HepG2 (cell line): ENCODE data around the gene CEBPZOS. TPM values are rescaled to one million over a fixed set of nuclear protein-coding genes. Genes with fewer than 3 reads are reported as not detected.

Experiments
- DNMT1 ChIP-seq: sonication (generic); formaldehyde crosslinking; IDR thresholded peaks from 2 replicates; pipeline ENCODE4 v1.5.1; 2020; ENCODE audit warnings: mild to moderate bottlenecking, missing genetic modification reagents
- E2F5 ChIP-seq: sonication (generic); formaldehyde crosslinking; conservative IDR thresholded peaks from 2 replicates; pipeline ENCODE4 v1.4.0; 2020; ENCODE audit warnings: missing genetic modification reagents
- MEIS2 ChIP-seq: sonication (generic); formaldehyde crosslinking; IDR thresholded peaks from 2 replicates; pipeline ENCODE4 v1.9.0; 2021; ENCODE audit warnings: mild to moderate bottlenecking, missing genetic modification reagents
- MIXL1 ChIP-seq: IDR thresholded peaks from 2 replicates; pipeline ENCODE4 v1.6.1; 2016
- RCOR2 ChIP-seq: IDR thresholded peaks from 2 replicates; pipeline ENCODE4 v1.6.1; 2016; ENCODE audit warnings: missing biosample characterization, missing genetic modification reagents
- RXRA ChIP-seq: sonication (generic); formaldehyde crosslinking; IDR thresholded peaks from 2 replicates; pipeline ENCODE4 v1.5.1; 2020; ENCODE audit warnings: missing genetic modification reagents
- SALL1 ChIP-seq: sonication (generic); formaldehyde crosslinking; IDR thresholded peaks from 2 replicates; pipeline ENCODE4 v1.8.0; 2022; ENCODE audit warnings: mild to moderate bottlenecking, missing genetic modification reagents
- SOX5 ChIP-seq: IDR thresholded peaks from 2 replicates; pipeline ENCODE4 v1.6.1; 2016; ENCODE audit warnings: borderline replicate concordance
- ZBTB38 ChIP-seq: sonication (generic); formaldehyde crosslinking; IDR thresholded peaks from 2 replicates; pipeline ENCODE4 v1.5.1; 2020; ENCODE audit warnings: mild to moderate bottlenecking, missing genetic modification reagents
- ZNF275 ChIP-seq: sonication (generic); formaldehyde crosslinking; IDR thresholded peaks from 2 replicates; pipeline ENCODE4 v1.8.0; 2022; ENCODE audit warnings: missing genetic modification reagents, mild to moderate bottlenecking, inconsistent platforms, borderline replicate concordance
- ZNF512B ChIP-seq: sonication (generic); formaldehyde crosslinking; IDR thresholded peaks from 2 replicates; pipeline ENCODE4 v1.5.1; 2020; ENCODE audit warnings: missing genetic modification reagents, mild to moderate bottlenecking, borderline replicate concordance
- ZNF639 ChIP-seq: conservative IDR thresholded peaks from 2 replicates; pipeline ENCODE4 v1.6.1; 2018; ENCODE audit warnings: missing genetic modification reagents
- ZNF687 ChIP-seq: sonication (generic); formaldehyde crosslinking; IDR thresholded peaks from 2 replicates; pipeline ENCODE4 v1.5.1; 2020; ENCODE audit warnings: mild to moderate bottlenecking, missing genetic modification reagents, moderate library complexity
- ZSCAN30 ChIP-seq: sonication (generic); formaldehyde crosslinking; IDR thresholded peaks from 2 replicates; pipeline ENCODE4 v1.5.0; 2020; ENCODE audit warnings: mild to moderate bottlenecking, missing genetic modification reagents
- polyA plus RNA-seq, 8 experiments: library from polyadenylated mRNA; depleted of rRNA in 3 of 8; stranded (reverse) in 7 of 8; unstranded in 1 of 8; fragments of >200 nt; fragmentation: Illumina TruSeq in 4 of 8; extraction: Trizol in 4 of 8; gene quantifications; 2 replicates each; pipeline versions ENCODE4 v1.2.1 to v1.2.3, GENCODE V29; 2011 to 2016; ENCODE audit warnings: low read depth in 4 of 8, missing spikeins in 1 of 8, mixed read lengths in 1 of 8; ENCODE audit not compliant: insufficient read depth in 1 of 8
- total RNA-seq, 5 experiments: library from RNA; depleted of rRNA; stranded (reverse); fragments of >200 nt; fragmentation: Illumina TruSeq; extraction: Trizol; gene quantifications; 2 replicates each; pipeline ENCODE4 v1.2.3, GENCODE V29; 2016; ENCODE audit warnings: low read depth in 1 of 5

CEBPZOS gene
- total and polyA plus RNA-seq, 2 of the 13 experiments (the other 11 are each of a cell fraction or from before 2014, with no cell fraction given) = 18.6 to 44.7 TPM

GRCh38 chr2:37196320-37197195 lies at the start of gene CEBPZOS (continued):
- TF ChIP-seq ZNF275 (CRISPR knock-in tag) = peak; percentile 92; the same call in 1 of the 2 replicates
- TF ChIP-seq RCOR2 = no peak
- peak; percentile 75 for TF ChIP-seq DNMT1 (CRISPR knock-in tag)
- TF ChIP-seq RXRA (CRISPR knock-in tag) = peak; percentile 79; the same call in 1 of the 2 replicates
- peak; percentile 93 for TF ChIP-seq ZBTB38 (CRISPR knock-in tag)
- peak; percentile 83 for TF ChIP-seq ZNF639 (CRISPR knock-in tag)
- TF ChIP-seq MIXL1 (CRISPR knock-in tag) = peak; percentile 88
- TF ChIP-seq SOX5 (CRISPR knock-in tag) = 0 out of 2 replicates have a peak, but pooled peaks have one; percentile 30
- peak; percentile 88; the same call in 1 of the 2 replicates for TF ChIP-seq ZSCAN30 (CRISPR knock-in tag)
- peak; percentile 10 for TF ChIP-seq MEIS2 (CRISPR knock-in tag)
- TF ChIP-seq SALL1 (CRISPR knock-in tag) = peak; percentile 92
- TF ChIP-seq ZNF512B (CRISPR knock-in tag) = peak; percentile 91
- peak; percentile 100 for TF ChIP-seq ZNF687
- TF ChIP-seq E2F5 (CRISPR knock-in tag) = peak; percentile 72; the same call in 1 of the 2 replicates
